A549 (cell line): ENCODE measurements around the gene MBLAC1. TPM values are rescaled to one million over a fixed set of nuclear protein-coding genes. Genes with fewer than 3 reads are reported as not detected.
A peak's percentile ranks its signal among the peaks of the same experiment; 100 is the strongest.

Source experiments
- CHD2 ChIP-seq: fragments of 150-350 bp; IDR thresholded peaks from 2 replicates; pipeline ENCODE4 v1.6.1; 2014; ENCODE audit warnings: low read length; ENCODE audit not compliant: partially characterized antibody
- CHD4 ChIP-seq: fragments of 200-600 bp; sonication (generic); IDR thresholded peaks from 2 replicates; pipeline ENCODE4 v1.6.1; 2016; ENCODE audit warnings: antibody characterized with exemption, mild to moderate bottlenecking, borderline replicate concordance
- ELK1 ChIP-seq: fragments of 150-350 bp; IDR thresholded peaks from 2 replicates; pipeline ENCODE4 v1.6.1; 2014; ENCODE audit warnings: low read depth, mild to moderate bottlenecking, low read length
- ESRRA ChIP-seq: fragments of 150-350 bp; IDR thresholded peaks from 2 replicates; pipeline ENCODE4 v1.6.1; 2014; ENCODE audit warnings: mild to moderate bottlenecking, low read length, borderline replicate concordance
- FOSB ChIP-seq: fragments of 250-450 bp; sonication (Bioruptor Pico); IDR thresholded peaks from 2 replicates; pipeline ENCODE4 v1.5.0; 2020; ENCODE audit warnings: mild to moderate bottlenecking, moderate library complexity
- FOXS1 ChIP-seq: fragments of 250-450 bp; sonication (Bioruptor Pico); IDR thresholded peaks from 2 replicates; pipeline ENCODE4 v1.5.0; 2020; ENCODE audit warnings: mild to moderate bottlenecking, moderate library complexity
- HEYL ChIP-seq: fragments of 250-450 bp; sonication (Bioruptor Pico); IDR thresholded peaks from 2 replicates; pipeline ENCODE4 v1.8.0; 2021; ENCODE audit warnings: mild to moderate bottlenecking, moderate library complexity
- HOXA7 ChIP-seq: fragments of 250-450 bp; sonication (Bioruptor Pico); IDR thresholded peaks from 2 replicates; pipeline ENCODE4 v1.5.0; 2020; ENCODE audit warnings: mild to moderate bottlenecking, moderate library complexity
- HOXB13 ChIP-seq: fragments of 250-450 bp; sonication (Bioruptor Pico); IDR thresholded peaks from 2 replicates; pipeline ENCODE4 v1.5.0; 2020; ENCODE audit warnings: low read depth, mild to moderate bottlenecking, moderate library complexity
- HOXB5 ChIP-seq: fragments of 250-450 bp; sonication (Bioruptor Pico); IDR thresholded peaks from 2 replicates; pipeline ENCODE4 v1.5.0; 2020; ENCODE audit warnings: mild to moderate bottlenecking, moderate library complexity
- KDM1A ChIP-seq: fragments of 200-600 bp; sonication (generic); IDR thresholded peaks from 2 replicates; pipeline ENCODE4 v1.6.1; 2016; ENCODE audit warnings: low read depth, mild to moderate bottlenecking
- MAX ChIP-seq: IDR thresholded peaks from 2 replicates; pipeline ENCODE4 v1.6.1; 2012
- PHF8 ChIP-seq: fragments of 200-600 bp; sonication (generic); IDR thresholded peaks from 2 replicates; pipeline ENCODE4 v1.6.1; 2016; ENCODE audit warnings: low read depth, mild to moderate bottlenecking, antibody characterized with exemption, moderate library complexity, borderline replicate concordance
- RFX5 ChIP-seq: fragments of 450-650 bp; IDR thresholded peaks from 2 replicates; pipeline ENCODE4 v1.7.1; 2014; ENCODE audit warnings: antibody characterized with exemption, mild to moderate bottlenecking, moderate library complexity
- TFCP2L1 ChIP-seq: fragments of 250-450 bp; sonication (Bioruptor Pico); IDR thresholded peaks from 2 replicates; pipeline ENCODE4 v1.5.0; 2021; ENCODE audit warnings: mild to moderate bottlenecking
- ZNF302 ChIP-seq: fragments of 250-450 bp; sonication (Bioruptor Pico); IDR thresholded peaks from 2 replicates; pipeline ENCODE4 v1.9.0; 2021; ENCODE audit warnings: inconsistent platforms, mild to moderate bottlenecking, moderate library complexity
- polyA plus RNA-seq, 4 experiments: library from polyadenylated mRNA; depleted of rRNA in 3 of 4; stranded (reverse); fragments of >200 nt; fragmentation: RNase III in 1 of 4; extraction: RNeasy Plus Mini Kit Qiagen cat#74134 plus additional on column Dnase treatment in 1 of 4; gene quantifications; 2 replicates in 3 of 4; 3 replicates in 1 of 4; pipeline ENCODE4 v1.2.3, GENCODE V29; 2011 to 2017
- small RNA-seq, 6 experiments: library from RNA; depleted of rRNA; stranded (forward); fragments of <200 nt; gene quantifications; one replicate each; pipeline ENCODE3, GENCODE V24; 2012
- TF ChIP-seq, protein P1 (sequence below): fragments of 200-600 bp; sonication (generic); IDR thresholded peaks from 2 replicates; pipeline ENCODE4 v1.6.1; 2016; ENCODE audit warnings: antibody characterized with exemption, mild to moderate bottlenecking, moderate library complexity
- TF ChIP-seq, protein P2 (sequence below): fragments of 450-650 bp; IDR thresholded peaks from 2 replicates; pipeline ENCODE4 v1.6.1; 2014; ENCODE audit warnings: antibody characterized with exemption

MBLAC1 gene
- polyA plus RNA-seq, 2 of the 4 experiments (the other 2 are of a cell fraction) = 0.63 to 2.6 TPM

- TF ChIP-seq, protein P1, sequence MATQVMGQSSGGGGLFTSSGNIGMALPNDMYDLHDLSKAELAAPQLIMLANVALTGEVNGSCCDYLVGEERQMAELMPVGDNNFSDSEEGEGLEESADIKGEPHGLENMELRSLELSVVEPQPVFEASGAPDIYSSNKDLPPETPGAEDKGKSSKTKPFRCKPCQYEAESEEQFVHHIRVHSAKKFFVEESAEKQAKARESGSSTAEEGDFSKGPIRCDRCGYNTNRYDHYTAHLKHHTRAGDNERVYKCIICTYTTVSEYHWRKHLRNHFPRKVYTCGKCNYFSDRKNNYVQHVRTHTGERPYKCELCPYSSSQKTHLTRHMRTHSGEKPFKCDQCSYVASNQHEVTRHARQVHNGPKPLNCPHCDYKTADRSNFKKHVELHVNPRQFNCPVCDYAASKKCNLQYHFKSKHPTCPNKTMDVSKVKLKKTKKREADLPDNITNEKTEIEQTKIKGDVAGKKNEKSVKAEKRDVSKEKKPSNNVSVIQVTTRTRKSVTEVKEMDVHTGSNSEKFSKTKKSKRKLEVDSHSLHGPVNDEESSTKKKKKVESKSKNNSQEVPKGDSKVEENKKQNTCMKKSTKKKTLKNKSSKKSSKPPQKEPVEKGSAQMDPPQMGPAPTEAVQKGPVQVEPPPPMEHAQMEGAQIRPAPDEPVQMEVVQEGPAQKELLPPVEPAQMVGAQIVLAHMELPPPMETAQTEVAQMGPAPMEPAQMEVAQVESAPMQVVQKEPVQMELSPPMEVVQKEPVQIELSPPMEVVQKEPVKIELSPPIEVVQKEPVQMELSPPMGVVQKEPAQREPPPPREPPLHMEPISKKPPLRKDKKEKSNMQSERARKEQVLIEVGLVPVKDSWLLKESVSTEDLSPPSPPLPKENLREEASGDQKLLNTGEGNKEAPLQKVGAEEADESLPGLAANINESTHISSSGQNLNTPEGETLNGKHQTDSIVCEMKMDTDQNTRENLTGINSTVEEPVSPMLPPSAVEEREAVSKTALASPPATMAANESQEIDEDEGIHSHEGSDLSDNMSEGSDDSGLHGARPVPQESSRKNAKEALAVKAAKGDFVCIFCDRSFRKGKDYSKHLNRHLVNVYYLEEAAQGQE = no peak
- no peak for TF ChIP-seq RFX5
- no peak for TF ChIP-seq HEYL
- TF ChIP-seq, protein P2, sequence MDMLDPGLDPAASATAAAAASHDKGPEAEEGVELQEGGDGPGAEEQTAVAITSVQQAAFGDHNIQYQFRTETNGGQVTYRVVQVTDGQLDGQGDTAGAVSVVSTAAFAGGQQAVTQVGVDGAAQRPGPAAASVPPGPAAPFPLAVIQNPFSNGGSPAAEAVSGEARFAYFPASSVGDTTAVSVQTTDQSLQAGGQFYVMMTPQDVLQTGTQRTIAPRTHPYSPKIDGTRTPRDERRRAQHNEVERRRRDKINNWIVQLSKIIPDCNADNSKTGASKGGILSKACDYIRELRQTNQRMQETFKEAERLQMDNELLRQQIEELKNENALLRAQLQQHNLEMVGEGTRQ = peak; percentile 75
- TF ChIP-seq FOXS1 (CRISPR knock-in tag) = no peak
- TF ChIP-seq CHD2 = no peak
- TF ChIP-seq CHD4 = no peak
- TF ChIP-seq HOXA7 = no peak
- peak; percentile 32; the same call in 1 of the 2 replicates for TF ChIP-seq PHF8
- no peak for TF ChIP-seq ESRRA
- peak; percentile 98 for TF ChIP-seq MAX
- no peak for TF ChIP-seq KDM1A
- no peak for TF ChIP-seq ZNF302 (CRISPR knock-in tag)
- TF ChIP-seq ELK1 = no peak
- no peak for TF ChIP-seq TFCP2L1
- no peak for TF ChIP-seq FOSB
- TF ChIP-seq HOXB13 (CRISPR knock-in tag) = 0 out of 2 replicates have a peak, but pooled peaks have one; percentile 55
- TF ChIP-seq HOXB5 (CRISPR knock-in tag) = 0 out of 2 replicates have a peak, but pooled peaks have one; percentile 72
Observed at GRCh38 chr7:100177045-100178001, 50.6 kb downstream of the MBLAC1 start, which contains the start of the genes GPC2 and STAG3 (continued).

Small RNAs within 50 kb of the gene (small RNA-seq; reads per million reads assigned to genes)
- gene MIR106B (337 to 86,167 (median 23,897) reads per million in 6 experiments), gene MIR25 (102 to 12,205 (median 6,822) reads per million in 6 experiments), gene MIR93 (1,888 to 110,326 (median 81,840) reads per million in 6 experiments)

Other genes with a start within 250 kb of the MBLAC1 start
- 0.09 and 0.15 TPM in 2 replicates for gene OR2AE1, start 249.9 kb upstream of the MBLAC1 start, polyA plus RNA-seq (2011; rRNA removed)
- not detected in 3 replicates for gene OR2AE1, start 249.9 kb upstream of the MBLAC1 start, polyA plus RNA-seq (2017; fragmentation: RNase III; extraction: RNeasy Plus Mini Kit Qiagen cat#74134 plus additional on column Dnase treatment)
- 33.8 and 34.3 TPM in 2 replicates for gene TRIM4, start 207.4 kb upstream of the MBLAC1 start, polyA plus RNA-seq (2011; rRNA removed)
- 25.6 to 26.5 TPM (median 25.9 TPM) in 3 replicates for gene TRIM4, start 207.4 kb upstream of the MBLAC1 start, polyA plus RNA-seq (2017; fragmentation: RNase III; extraction: RNeasy Plus Mini Kit Qiagen cat#74134 plus additional on column Dnase treatment)
- gene GJC3, start 197.3 kb upstream of the MBLAC1 start, polyA plus RNA-seq (2011; rRNA removed) = 0.30 and 0.36 TPM in 2 replicates
- 0.10 to 0.20 TPM in 2 of 3 replicates, not detected in the other for gene GJC3, start 197.3 kb upstream of the MBLAC1 start, polyA plus RNA-seq (2017; fragmentation: RNase III; extraction: RNeasy Plus Mini Kit Qiagen cat#74134 plus additional on column Dnase treatment)
- 0.13 and 0.48 TPM in 2 replicates for gene AZGP1, start 150.9 kb upstream of the MBLAC1 start, polyA plus RNA-seq (2011; rRNA removed)
- gene AZGP1, start 150.9 kb upstream of the MBLAC1 start, polyA plus RNA-seq (2017; fragmentation: RNase III; extraction: RNeasy Plus Mini Kit Qiagen cat#74134 plus additional on column Dnase treatment) = 0.07 TPM in 1 of 3 replicates, not detected in the others
- gene ZKSCAN1, start 111.4 kb upstream of the MBLAC1 start, polyA plus RNA-seq (2011; rRNA removed) = 23.9 and 25.7 TPM in 2 replicates
- 11.4 to 11.9 TPM (median 11.4 TPM) in 3 replicates for gene ZKSCAN1, start 111.4 kb upstream of the MBLAC1 start, polyA plus RNA-seq (2017; fragmentation: RNase III; extraction: RNeasy Plus Mini Kit Qiagen cat#74134 plus additional on column Dnase treatment)
- gene ZSCAN21, start 77.2 kb upstream of the MBLAC1 start, polyA plus RNA-seq (2011; rRNA removed) = 17.9 and 18.3 TPM in 2 replicates
- gene ZSCAN21, start 77.2 kb upstream of the MBLAC1 start, polyA plus RNA-seq (2017; fragmentation: RNase III; extraction: RNeasy Plus Mini Kit Qiagen cat#74134 plus additional on column Dnase treatment) = 8.3 to 9.2 TPM (median 9.1 TPM) in 3 replicates
- 29.0 and 30.2 TPM in 2 replicates for gene ZNF3, start 45.2 kb upstream of the MBLAC1 start, polyA plus RNA-seq (2011; rRNA removed)
- 19.9 to 23.7 TPM (median 22.5 TPM) in 3 replicates for gene ZNF3, start 45.2 kb upstream of the MBLAC1 start, polyA plus RNA-seq (2017; fragmentation: RNase III; extraction: RNeasy Plus Mini Kit Qiagen cat#74134 plus additional on column Dnase treatment)
- 190 and 192 TPM in 2 replicates for gene COPS6, start 38.0 kb upstream of the MBLAC1 start, polyA plus RNA-seq (2011; rRNA removed)
- 205 to 295 TPM (median 219 TPM) in 3 replicates for gene COPS6, start 38.0 kb upstream of the MBLAC1 start, polyA plus RNA-seq (2017; fragmentation: RNase III; extraction: RNeasy Plus Mini Kit Qiagen cat#74134 plus additional on column Dnase treatment)
- 138 and 145 TPM in 2 replicates for gene MCM7, start 25.6 kb upstream of the MBLAC1 start, polyA plus RNA-seq (2011; rRNA removed)
- 265 to 287 TPM (median 280 TPM) in 3 replicates for gene MCM7, start 25.6 kb upstream of the MBLAC1 start, polyA plus RNA-seq (2017; fragmentation: RNase III; extraction: RNeasy Plus Mini Kit Qiagen cat#74134 plus additional on column Dnase treatment)
- gene AP4M1, start 25.3 kb upstream of the MBLAC1 start, polyA plus RNA-seq (2011; rRNA removed) = 13.7 and 16.6 TPM in 2 replicates
- 16.5 to 18.3 TPM (median 18.1 TPM) in 3 replicates for gene AP4M1, start 25.3 kb upstream of the MBLAC1 start, polyA plus RNA-seq (2017; fragmentation: RNase III; extraction: RNeasy Plus Mini Kit Qiagen cat#74134 plus additional on column Dnase treatment)
- gene TAF6, start 7.6 kb upstream of the MBLAC1 start, polyA plus RNA-seq (2011; rRNA removed) = 36.2 and 45.1 TPM in 2 replicates
- gene TAF6, start 7.6 kb upstream of the MBLAC1 start, polyA plus RNA-seq (2017; fragmentation: RNase III; extraction: RNeasy Plus Mini Kit Qiagen cat#74134 plus additional on column Dnase treatment) = 57.0 to 62.5 TPM (median 57.1 TPM) in 3 replicates
- gene CNPY4, start 7.3 kb upstream of the MBLAC1 start, polyA plus RNA-seq (2011; rRNA removed) = 11.3 and 11.7 TPM in 2 replicates
- gene CNPY4, start 7.3 kb upstream of the MBLAC1 start, polyA plus RNA-seq (2017; fragmentation: RNase III; extraction: RNeasy Plus Mini Kit Qiagen cat#74134 plus additional on column Dnase treatment) = 16.8 to 26.2 TPM (median 22.8 TPM) in 3 replicates
- 123 and 152 TPM in 2 replicates for gene LAMTOR4, start 22.0 kb downstream of the MBLAC1 start, polyA plus RNA-seq (2011; rRNA removed)
- gene LAMTOR4, start 22.0 kb downstream of the MBLAC1 start, polyA plus RNA-seq (2017; fragmentation: RNase III; extraction: RNeasy Plus Mini Kit Qiagen cat#74134 plus additional on column Dnase treatment) = 168 to 180 TPM (median 177 TPM) in 3 replicates
- gene TRAPPC14, start 31.8 kb downstream of the MBLAC1 start, polyA plus RNA-seq (2011; rRNA removed) = 3.4 and 5.7 TPM in 2 replicates
- gene TRAPPC14, start 31.8 kb downstream of the MBLAC1 start, polyA plus RNA-seq (2017; fragmentation: RNase III; extraction: RNeasy Plus Mini Kit Qiagen cat#74134 plus additional on column Dnase treatment) = 12.0 to 15.6 TPM (median 14.1 TPM) in 3 replicates
- gene GAL3ST4, start 41.6 kb downstream of the MBLAC1 start, polyA plus RNA-seq (2011; rRNA removed) = 0.27 and 0.56 TPM in 2 replicates
- 0.08 to 0.16 TPM (median 0.10 TPM) in 3 replicates for gene GAL3ST4, start 41.6 kb downstream of the MBLAC1 start, polyA plus RNA-seq (2017; fragmentation: RNase III; extraction: RNeasy Plus Mini Kit Qiagen cat#74134 plus additional on column Dnase treatment)
- gene GPC2, start 50.4 kb downstream of the MBLAC1 start, polyA plus RNA-seq (2011; rRNA removed) = 1.1 and 1.8 TPM in 2 replicates
- gene GPC2, start 50.4 kb downstream of the MBLAC1 start, polyA plus RNA-seq (2017; fragmentation: RNase III; extraction: RNeasy Plus Mini Kit Qiagen cat#74134 plus additional on column Dnase treatment) = 1.9 to 3.0 TPM (median 2.9 TPM) in 3 replicates
- 0.25 and 0.36 TPM in 2 replicates for gene STAG3, start 51.0 kb downstream of the MBLAC1 start, polyA plus RNA-seq (2011; rRNA removed)
- 0.50 to 0.66 TPM (median 0.55 TPM) in 3 replicates for gene STAG3, start 51.0 kb downstream of the MBLAC1 start, polyA plus RNA-seq (2017; fragmentation: RNase III; extraction: RNeasy Plus Mini Kit Qiagen cat#74134 plus additional on column Dnase treatment)
- gene PVRIG, start 93.0 kb downstream of the MBLAC1 start, polyA plus RNA-seq (2011; rRNA removed) = not detected in 2 replicates
- not detected in 3 replicates for gene PVRIG, start 93.0 kb downstream of the MBLAC1 start, polyA plus RNA-seq (2017; fragmentation: RNase III; extraction: RNeasy Plus Mini Kit Qiagen cat#74134 plus additional on column Dnase treatment)
- 0.04 TPM in 1 of 2 replicates, not detected in the other for gene SPDYE3, start 180.7 kb downstream of the MBLAC1 start, polyA plus RNA-seq (2011; rRNA removed)
- 0.04 TPM in 1 of 3 replicates, not detected in the others for gene SPDYE3, start 180.7 kb downstream of the MBLAC1 start, polyA plus RNA-seq (2017; fragmentation: RNase III; extraction: RNeasy Plus Mini Kit Qiagen cat#74134 plus additional on column Dnase treatment)
- gene PILRB, start 231.2 kb downstream of the MBLAC1 start, polyA plus RNA-seq (2011; rRNA removed) = 24.9 and 28.6 TPM in 2 replicates
- 45.3 to 47.8 TPM (median 46.7 TPM) in 3 replicates for gene PILRB, start 231.2 kb downstream of the MBLAC1 start, polyA plus RNA-seq (2017; fragmentation: RNase III; extraction: RNeasy Plus Mini Kit Qiagen cat#74134 plus additional on column Dnase treatment)
- gene PILRA, start 246.5 kb downstream of the MBLAC1 start, polyA plus RNA-seq (2011; rRNA removed) = 3.3 and 3.9 TPM in 2 replicates
- 1.9 to 3.8 TPM (median 3.4 TPM) in 3 replicates for gene PILRA, start 246.5 kb downstream of the MBLAC1 start, polyA plus RNA-seq (2017; fragmentation: RNase III; extraction: RNeasy Plus Mini Kit Qiagen cat#74134 plus additional on column Dnase treatment)